GM18907 (cell line): ENCODE data around the gene AKAP3.

ENCODE experiments used
- ATAC-seq: cut with Tn5 transposase; IDR thresholded peaks from one replicate; pipeline ENCODE4 v1.9.1; 2021; ENCODE audit warnings: mild to moderate bottlenecking, moderate library complexity; ENCODE audit not compliant: unreplicated experiment

Gene AKAP3

DNA sequence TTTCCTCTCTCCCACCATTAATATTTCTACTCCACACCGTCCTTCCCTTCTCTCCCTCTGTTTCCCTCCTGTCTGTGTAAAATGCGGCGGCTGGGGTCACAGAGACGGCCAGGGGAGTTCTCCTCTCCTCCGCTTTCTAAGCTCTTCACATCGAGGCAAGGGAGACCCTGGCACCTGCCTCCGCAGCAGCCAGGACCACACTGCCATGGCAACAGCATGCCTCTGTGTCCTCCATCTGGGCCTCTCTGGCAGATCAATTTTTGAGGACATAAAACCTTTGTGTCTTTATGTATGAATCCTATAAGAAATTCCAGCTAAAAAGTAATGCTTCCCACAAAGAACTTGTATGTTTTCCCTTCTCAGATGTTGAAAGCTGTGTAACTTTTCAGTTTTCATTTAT is 45.4 kb downstream of the AKAP3 start:
- ATAC-seq: no peak

DNA sequence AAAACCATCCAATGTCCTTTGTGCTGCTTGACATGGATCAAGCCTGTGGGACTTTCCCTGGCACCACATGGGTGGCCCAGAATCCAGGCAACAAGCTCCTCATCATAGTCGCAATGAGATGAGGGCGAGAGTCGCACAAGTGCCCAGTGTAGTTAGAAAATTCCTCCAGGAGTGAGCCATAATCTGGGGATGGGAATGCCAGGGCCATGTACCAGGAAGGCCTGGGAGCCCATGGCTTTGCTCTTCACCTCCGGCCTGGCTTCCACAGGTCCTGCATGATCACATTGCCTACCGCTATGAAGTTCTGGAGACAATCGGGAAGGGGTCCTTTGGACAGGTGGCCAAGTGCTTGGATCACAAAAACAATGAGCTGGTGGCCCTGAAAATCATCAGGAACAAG is 53.0 kb downstream of the AKAP3 start:
- no peak for ATAC-seq

DNA sequence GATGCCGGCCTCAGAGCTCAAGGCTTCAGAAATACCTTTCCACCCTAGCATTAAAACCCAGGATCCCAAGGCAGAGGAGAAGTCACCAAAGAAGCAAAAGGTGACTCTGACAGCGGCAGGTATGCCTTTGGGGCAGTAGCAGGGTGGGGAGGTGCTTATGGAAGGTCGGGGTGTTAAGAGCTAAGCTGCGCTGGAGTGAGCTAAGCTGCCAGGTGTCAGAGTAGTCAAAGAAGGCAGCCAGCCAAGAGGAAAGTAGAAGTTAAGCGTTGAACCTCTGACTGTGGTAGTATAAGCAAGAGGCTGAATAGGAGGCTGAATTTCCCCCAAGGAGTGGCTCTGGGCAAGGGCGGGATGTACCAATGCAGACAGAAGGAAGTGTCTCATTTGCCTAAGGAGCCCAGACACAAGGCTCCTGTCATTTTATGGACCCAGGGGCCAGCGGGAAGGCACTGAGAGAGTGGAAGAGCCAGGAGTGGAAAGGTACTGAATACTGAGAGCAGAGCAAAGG is 57.6 kb downstream of the AKAP3 start:
- ATAC-seq: no peak

DNA sequence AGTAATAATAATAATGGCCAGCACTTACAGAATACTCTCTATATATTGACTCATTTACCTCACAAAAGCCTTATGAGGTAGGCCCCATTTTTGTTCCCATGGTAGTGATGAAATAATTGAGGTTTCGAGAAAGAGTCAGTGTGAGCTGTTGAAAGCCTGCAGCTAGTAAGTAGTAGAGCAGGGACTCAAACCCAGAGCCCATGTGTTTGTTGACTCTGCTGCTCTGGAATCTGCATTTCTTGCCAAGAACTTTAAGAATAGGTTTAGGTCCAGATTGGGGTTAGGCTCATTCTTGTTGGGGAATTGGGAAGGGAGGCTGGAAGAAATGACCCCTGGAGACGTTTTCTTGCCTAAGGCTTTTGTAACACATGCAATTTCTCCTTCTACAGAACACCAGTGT is 58.9 kb downstream of the AKAP3 start:
- ATAC-seq: no peak

DNA sequence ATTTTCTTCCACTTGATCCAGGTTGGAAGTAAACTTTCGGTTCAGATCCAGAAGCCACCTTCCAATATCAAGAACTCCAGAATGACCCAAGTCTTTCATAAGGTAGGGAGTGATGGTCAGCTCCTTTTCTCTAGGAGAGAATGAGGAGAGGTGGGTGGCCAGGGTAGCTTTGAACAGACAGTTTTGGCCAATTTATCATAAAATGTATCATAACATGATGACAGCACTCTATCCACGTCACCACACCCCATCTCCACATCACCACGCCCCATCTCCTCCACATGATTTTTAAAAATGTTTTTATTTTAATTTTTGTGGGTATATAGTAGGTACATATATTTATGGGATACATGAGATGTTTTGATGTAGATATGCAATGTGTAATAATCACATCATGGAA is 59.9 kb downstream of the AKAP3 start:
- no peak for ATAC-seq

DNA sequence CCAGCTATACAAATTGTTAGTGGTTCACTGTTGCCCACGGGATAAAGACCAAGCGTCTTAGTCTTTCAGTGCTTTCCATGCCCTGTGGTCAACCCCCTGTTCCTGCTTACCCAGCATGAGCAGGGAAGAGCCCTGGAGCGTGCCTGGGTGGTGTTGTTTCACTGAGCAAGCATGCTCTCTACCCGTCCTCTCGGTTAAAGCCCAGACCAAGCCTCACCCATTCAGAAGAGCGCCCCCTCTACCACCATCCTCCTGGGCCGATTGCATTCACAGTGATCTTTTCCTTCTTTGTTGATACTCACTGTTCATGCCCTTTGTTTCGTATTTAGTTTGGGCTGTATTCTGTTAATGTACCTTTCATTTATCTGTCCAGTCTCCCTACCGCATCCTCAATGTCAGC is 61.7 kb downstream of the AKAP3 start:
- ATAC-seq: no peak

DNA sequence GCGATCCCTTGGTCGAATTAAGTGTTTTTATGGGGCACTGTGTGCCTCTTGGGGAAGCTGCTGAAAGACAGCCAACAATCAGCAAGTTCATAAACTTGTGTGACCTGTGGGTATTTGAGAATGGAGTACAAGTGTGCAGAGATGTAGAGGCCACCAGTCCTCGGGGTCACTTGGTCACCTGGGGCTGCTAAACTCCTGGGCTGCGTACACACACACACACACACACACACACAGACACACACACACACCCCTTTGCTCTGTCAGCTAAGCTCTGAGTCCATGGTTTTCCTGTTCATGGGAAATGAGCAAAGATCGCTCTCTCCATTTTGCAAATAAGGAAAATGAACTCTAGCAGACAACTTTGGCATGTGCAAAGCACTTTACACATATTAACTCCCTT is 62.4 kb downstream of the AKAP3 start:
- no peak for ATAC-seq

DNA sequence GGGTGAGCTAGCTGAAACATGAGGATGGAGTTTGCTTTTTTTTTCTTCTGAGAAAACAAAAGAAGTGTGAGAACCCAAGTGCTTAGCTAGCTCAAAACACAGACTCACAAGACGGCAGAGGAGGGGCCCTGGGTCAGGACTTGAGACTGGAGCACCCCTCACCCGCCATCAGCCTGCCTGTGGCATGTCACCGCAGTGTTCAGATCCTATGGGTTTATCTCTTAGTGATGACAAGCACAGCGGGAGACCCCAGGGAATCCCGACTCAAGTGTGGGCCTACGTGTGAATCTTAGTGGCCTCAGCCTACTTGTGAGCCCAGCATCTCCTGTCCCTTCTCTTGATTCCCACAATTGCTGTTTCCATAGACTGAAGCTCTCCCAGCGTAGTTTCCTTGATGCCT is 64.0 kb downstream of the AKAP3 start:
- ATAC-seq: no peak

DNA sequence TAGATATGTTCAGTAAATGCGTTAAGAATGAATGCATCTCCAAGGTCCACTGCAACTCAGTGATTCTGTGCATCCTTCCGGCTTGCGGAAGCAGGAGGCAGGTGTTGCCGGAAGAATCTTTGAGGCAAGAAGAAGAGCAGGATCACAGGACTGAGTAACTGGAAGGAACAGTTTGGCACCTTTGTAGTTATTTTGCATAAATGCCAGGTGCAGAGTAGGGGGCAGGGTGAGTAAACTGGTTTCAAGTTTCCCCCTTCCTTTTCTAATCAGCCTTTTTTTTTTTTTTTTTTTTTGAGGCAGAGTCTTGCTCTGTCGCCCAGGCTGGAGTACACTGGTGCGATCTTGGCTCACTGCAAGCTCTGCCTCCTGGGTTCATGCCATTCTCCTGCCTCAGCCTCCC is 64.6 kb downstream of the AKAP3 start:
- ATAC-seq: no peak

DNA sequence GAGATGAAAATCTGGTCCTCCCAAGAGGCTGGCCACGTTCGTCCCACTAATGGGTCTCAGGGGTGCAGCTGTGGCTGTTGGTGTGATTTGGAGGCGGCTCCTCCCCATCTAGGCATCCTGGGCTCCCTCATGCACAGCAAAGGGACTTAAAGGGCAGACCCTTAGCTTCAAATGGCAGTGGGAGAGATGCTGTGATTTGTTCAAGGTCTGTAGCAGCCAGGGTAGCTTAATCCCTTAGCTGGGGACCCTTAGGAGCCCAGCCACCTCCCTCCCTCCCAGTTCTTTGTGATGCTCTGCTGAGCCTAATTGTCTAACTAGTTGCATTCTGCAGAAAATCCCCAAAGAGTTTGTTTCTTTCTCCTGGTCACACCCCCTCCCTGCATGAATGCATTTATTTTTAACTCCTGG is 68.6 kb downstream of the AKAP3 start:
- no peak for ATAC-seq

DNA sequence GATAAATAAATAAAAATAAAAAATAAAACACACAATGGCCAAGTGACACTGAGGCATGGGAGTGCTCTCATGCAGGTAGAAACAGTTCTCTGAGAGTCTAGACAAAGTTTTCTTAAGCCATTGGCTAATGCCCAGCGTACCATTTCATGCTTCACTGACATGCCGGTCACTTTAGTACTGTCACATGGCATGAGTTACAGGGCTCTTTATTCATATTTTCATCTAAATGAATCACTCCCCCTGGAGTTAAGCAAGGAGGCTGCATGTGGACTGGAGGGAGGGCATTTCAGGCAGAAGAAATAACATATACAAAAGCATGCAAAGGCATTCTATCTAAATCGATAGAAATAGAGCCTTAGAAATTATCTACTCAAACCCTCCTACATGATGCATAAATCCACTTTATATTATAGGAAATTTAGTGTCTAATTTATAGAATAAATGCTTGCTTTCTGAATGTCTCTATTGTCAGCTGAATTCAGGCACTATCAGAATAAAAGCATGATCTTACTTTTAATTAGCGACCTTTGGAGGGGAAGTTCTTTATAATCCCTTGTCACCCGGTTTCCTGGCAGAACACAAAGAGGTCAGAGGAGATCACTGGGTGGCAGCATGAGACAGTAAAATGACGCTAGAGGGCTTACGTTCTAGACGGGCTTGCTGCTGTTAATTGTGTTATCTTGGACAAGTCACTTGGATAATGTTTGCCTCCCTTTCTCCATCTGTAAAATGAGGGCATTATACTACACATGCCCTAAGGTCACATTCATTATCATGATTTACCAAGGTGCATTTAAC is 69.3 kb downstream of the AKAP3 start:
- no peak for ATAC-seq

DNA sequence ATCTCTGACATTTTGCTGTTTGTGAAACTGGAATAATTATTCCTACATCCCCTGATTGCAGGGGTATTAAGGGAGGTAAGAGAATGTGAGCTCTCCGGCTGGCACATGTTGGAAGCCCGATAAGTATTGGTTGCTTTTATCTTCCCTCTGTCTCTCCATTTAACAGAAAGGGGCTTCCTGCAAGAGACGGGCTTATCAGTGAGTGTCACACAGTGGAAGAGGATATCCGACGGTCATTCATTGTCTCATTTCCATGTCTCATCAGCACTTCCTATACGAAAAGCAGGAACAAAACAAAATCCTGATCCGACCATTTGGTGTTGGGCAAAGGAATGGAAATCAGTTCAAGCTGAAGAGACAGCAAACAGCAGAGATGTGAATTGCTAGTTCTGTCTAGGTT is 76.2 kb downstream of the AKAP3 start:
- no peak for ATAC-seq

DNA sequence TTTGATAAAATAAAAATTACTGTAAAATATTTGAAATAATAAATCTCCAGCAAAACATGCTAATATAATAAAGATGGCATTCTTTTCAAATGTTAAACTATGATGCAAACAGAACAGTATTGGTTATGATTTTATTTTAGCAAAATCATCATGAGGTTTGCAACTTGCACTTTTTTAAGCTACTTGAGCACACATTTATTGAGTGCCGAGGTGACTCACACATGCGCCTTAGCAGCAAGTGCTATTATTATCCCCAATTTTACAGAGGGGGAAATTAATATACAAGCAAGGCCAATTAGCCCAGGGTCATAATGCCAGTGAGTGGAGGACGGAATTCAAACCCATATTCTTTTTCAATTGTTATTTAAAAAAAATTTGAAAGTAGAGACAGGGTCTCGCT is 79.6 kb downstream of the AKAP3 start:
- no peak for ATAC-seq

DNA sequence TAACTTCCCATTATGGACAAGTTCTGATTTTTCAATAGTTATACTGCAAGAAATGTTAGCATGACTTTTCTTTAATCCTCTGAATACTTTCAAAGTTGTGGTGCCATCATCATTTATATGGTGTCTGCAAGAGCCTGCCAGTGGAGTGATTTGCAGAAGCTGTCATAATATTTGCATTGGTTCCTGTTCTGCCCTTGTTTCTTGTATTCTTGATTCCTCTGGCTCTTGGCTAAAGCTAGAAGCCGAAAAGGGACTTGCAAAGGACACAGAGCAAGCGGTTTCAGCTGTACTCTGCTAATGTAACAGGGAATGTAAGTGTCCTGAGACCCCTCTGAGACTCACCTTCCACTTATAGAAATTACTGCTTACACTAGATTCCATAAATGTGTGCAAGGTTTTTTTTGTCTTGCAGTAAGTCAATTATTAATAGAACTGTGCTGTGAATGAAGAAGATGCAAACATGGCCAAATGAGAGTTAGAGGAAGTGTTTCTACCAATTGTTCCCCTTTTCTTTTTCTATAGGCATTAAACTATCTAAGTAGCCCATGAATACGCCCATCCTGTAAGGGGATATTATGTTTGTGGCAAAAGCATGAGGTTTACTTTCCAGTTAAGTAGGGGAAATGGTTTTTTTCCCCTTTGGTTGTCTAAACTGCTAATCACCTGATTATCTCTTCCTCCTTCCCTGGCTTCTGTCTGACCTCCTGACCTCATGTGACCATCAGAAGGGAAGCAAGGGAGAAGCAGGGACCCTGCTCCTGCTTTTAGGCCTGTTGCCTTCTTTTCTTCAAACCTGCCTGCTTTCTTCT is 81.6 kb downstream of the AKAP3 start:
- ATAC-seq: peak; percentile 50

DNA sequence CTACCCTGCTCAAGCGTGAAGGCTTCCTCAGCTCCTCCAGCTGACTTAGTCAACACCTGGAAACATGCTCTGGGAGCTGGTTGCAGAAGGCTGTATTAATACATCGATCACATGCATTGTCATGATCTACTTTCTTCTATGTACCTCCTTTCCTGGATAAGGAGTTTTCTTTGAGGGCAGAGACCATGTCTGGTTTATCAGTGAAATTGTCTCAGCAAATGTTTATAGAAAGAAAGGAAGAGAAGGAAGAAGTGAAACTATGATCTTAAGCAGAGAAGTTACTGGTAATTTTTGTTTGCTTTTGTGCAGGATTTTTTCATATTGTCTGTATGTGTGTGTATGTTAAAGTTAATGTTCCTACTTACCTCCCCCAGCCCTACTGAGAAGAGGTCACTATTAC is 82.4 kb downstream of the AKAP3 start:
- no peak for ATAC-seq
